WTC11 (cell line): ENCODE measurements around the gene OR2K2. TPM values are rescaled to one million over a fixed set of nuclear protein-coding genes. Genes with fewer than 3 reads are reported as not detected.
"Not testable (repeated sequence)": the region's sequence is repeated elsewhere in the genome, so short reads cannot be mapped to it uniquely, and the experiment has no call there.

ENCODE experiments used
- ATAC-seq: fragments of 200-7000 bp; cut with Tn5 transposase; 2 replicates; pipeline ENCODE4 v1.10.0; 2021; ENCODE audit warnings: mild to moderate bottlenecking, moderate library complexity
- CTCF ChIA-PET: fragments of 300-600 bp; sonication (Branson Sonifier 250); formaldehyde crosslinking; loops from one replicate; lab custom pipeline; 2021; ENCODE audit warnings: antibody characterized with exemption; lab: Charles Lee
- POLR2A ChIA-PET: fragments of 350-600 bp; sonication (Branson Sonifier 250); formaldehyde crosslinking; loops from one replicate; lab custom pipeline; 2021; ENCODE audit warnings: antibody characterized with exemption; lab: Charles Lee
- DNase-seq: peaks from one replicate; pipeline ENCODE4 v3.0.0; 2021; ENCODE audit warnings: low spot score
- H3K27ac Mint-ChIP-seq: 2 replicates; pipeline ENCODE4 v1.8.0; 2021; ENCODE audit warnings: mixed read lengths
- H3K27me3 Mint-ChIP-seq: 2 replicates; pipeline ENCODE4 v1.8.0; 2021; ENCODE audit warnings: low read depth, mild to moderate bottlenecking, moderate library complexity, mixed read lengths
- H3K36me3 Mint-ChIP-seq: 2 replicates; pipeline ENCODE4 v1.8.0; 2021; ENCODE audit warnings: mixed read lengths
- H3K4me1 Mint-ChIP-seq: 2 replicates; pipeline ENCODE4 v1.8.0; 2022; ENCODE audit warnings: mixed read lengths
- H3K4me3 Mint-ChIP-seq: 2 replicates; pipeline ENCODE4 v1.8.0; 2021; ENCODE audit warnings: mild to moderate bottlenecking, moderate library complexity, mixed read lengths
- H3K9me3 Mint-ChIP-seq: 2 replicates; pipeline ENCODE4 v1.8.0; 2021; ENCODE audit warnings: mixed read lengths
- ATF3 ChIP-seq: sonication (generic); formaldehyde crosslinking; conservative IDR thresholded peaks from 2 replicates; pipeline ENCODE4 v1.8.1; 2022; ENCODE audit warnings: mild to moderate bottlenecking, missing genetic modification reagents
- CTCF ChIP-seq: fragments of 200-600 bp; IDR thresholded peaks from 2 replicates; pipeline ENCODE4 v1.8.0; 2022; ENCODE audit warnings: antibody characterized with exemption
- FOXP1 ChIP-seq: sonication (generic); formaldehyde crosslinking; IDR thresholded peaks from 2 replicates; pipeline ENCODE4 v1.8.0; 2022; ENCODE audit warnings: missing genetic modification reagents, mild to moderate bottlenecking, moderate library complexity, borderline replicate concordance
- IRF1 ChIP-seq: sonication (generic); formaldehyde crosslinking; IDR thresholded peaks from 2 replicates; pipeline ENCODE4 v1.8.0; 2023; ENCODE audit warnings: missing genetic modification reagents
- JAZF1 ChIP-seq: fragments of 250-450 bp; sonication (Bioruptor Pico); IDR thresholded peaks from 2 replicates; pipeline ENCODE4 v1.9.0; 2021; ENCODE audit warnings: moderate library complexity, mild to moderate bottlenecking, inconsistent platforms
- JUN ChIP-seq: sonication (generic); formaldehyde crosslinking; IDR thresholded peaks from 2 replicates; pipeline ENCODE4 v1.8.0; 2023; ENCODE audit warnings: mild to moderate bottlenecking, missing genetic modification reagents
- MLX ChIP-seq: sonication (generic); formaldehyde crosslinking; IDR thresholded peaks from 2 replicates; pipeline ENCODE4 v1.8.1; 2023; ENCODE audit warnings: mild to moderate bottlenecking, missing genetic modification reagents, moderate library complexity
- NFE2L1 ChIP-seq: sonication (generic); formaldehyde crosslinking; IDR thresholded peaks from 2 replicates; pipeline ENCODE4 v1.8.1; 2023; ENCODE audit warnings: missing genetic modification reagents
- NR1H2 ChIP-seq: sonication (generic); formaldehyde crosslinking; IDR thresholded peaks from 2 replicates; pipeline ENCODE4 v1.9.0; 2021; ENCODE audit warnings: mild to moderate bottlenecking, moderate library complexity, missing genetic modification reagents
- NR3C1 ChIP-seq: sonication (generic); formaldehyde crosslinking; conservative IDR thresholded peaks from 2 replicates; pipeline ENCODE4 v1.8.1; 2023; ENCODE audit warnings: low read depth, mild to moderate bottlenecking, missing genetic modification reagents
- RELA ChIP-seq: sonication (generic); formaldehyde crosslinking; IDR thresholded peaks from 2 replicates; pipeline ENCODE4 v1.8.1; 2022; ENCODE audit warnings: missing genetic modification reagents, mild to moderate bottlenecking, borderline replicate concordance
- ZBTB43 ChIP-seq: sonication (generic); formaldehyde crosslinking; IDR thresholded peaks from 2 replicates; pipeline ENCODE4 v1.8.1; 2023; ENCODE audit warnings: mild to moderate bottlenecking, missing genetic modification reagents
- ZNF232 ChIP-seq: sonication (generic); formaldehyde crosslinking; IDR thresholded peaks from 2 replicates; pipeline ENCODE4 v1.8.0; 2022; ENCODE audit warnings: mild to moderate bottlenecking, missing genetic modification reagents
- ZNF416 ChIP-seq: fragments of 250-450 bp; sonication (Bioruptor Pico); IDR thresholded peaks from 2 replicates; pipeline ENCODE4 v1.9.0; 2021; ENCODE audit warnings: mild to moderate bottlenecking, inconsistent platforms
- total RNA-seq: library from RNA; stranded (reverse); gene quantifications from 3 replicates; pipeline ENCODE4 v1.2.3, GENCODE V29; 2021

Gene OR2K2
- total RNA-seq, 1 experiment from 2014 or later: not detected

GRCh38 chr9:111300140-111300735 is 29.8 kb downstream of the OR2K2 start:
- no peaks in the 10 kb centered on the region for H3K27me3 Mint-ChIP-seq
- POLR2A ChIA-PET: no interaction called here
- H3K4me1 Mint-ChIP-seq: peaks cover 15% of the 10 kb centered on the region
- H3K27ac Mint-ChIP-seq: no peak overlapping the region
- H3K36me3 Mint-ChIP-seq: peaks cover 5% of the 10 kb centered on the region
- ATAC-seq (peak; percentile 72; the same call in 1 of the 2 replicates), DNase-seq (no peak)
- H3K4me3 Mint-ChIP-seq: no peak overlapping the region
- CTCF ChIA-PET: interaction anchor here (0.8 to 1.9 kb wide), 5 partner anchors 57 to 465 kb away, joined by 3 to 8 read pairs (median 3); no protein-coding TSS in a partner anchor
- peaks cover 12% of the 10 kb centered on the region for H3K9me3 Mint-ChIP-seq
- no peak for TF ChIP-seq FOXP1

- H3K27me3 Mint-ChIP-seq, H3K36me3 Mint-ChIP-seq, DNase-seq, H3K27ac Mint-ChIP-seq, H3K4me3 Mint-ChIP-seq, POLR2A ChIA-PET, ATAC-seq: not testable (repeated sequence)
- H3K9me3 Mint-ChIP-seq: peaks cover 12% of the 10 kb centered on the region
- CTCF ChIA-PET: interaction anchor here (0.8 to 1.9 kb wide), 5 partner anchors 57 to 464 kb away, joined by 3 to 8 read pairs (median 3); no protein-coding TSS in a partner anchor
- peak; percentile 9; the same call in 1 of the 2 replicates for TF ChIP-seq CTCF
- H3K4me1 Mint-ChIP-seq: peaks cover 15% of the 10 kb centered on the region
Observed at GRCh38 chr9:111299599-111299966, 30.4 kb downstream of the OR2K2 start.

GRCh38 chr9:111298731-111299598 is 31.1 kb downstream of the OR2K2 start:
- Mint-ChIP-seq H3K36me3 (peaks cover 5% of the 10 kb centered on the region), H3K4me3 (no peak overlapping the region), H3K4me1 (peaks cover 15% of the 10 kb centered on the region), H3K9me3 (peaks cover 12% of the 10 kb centered on the region), H3K27me3 (no peaks in the 10 kb centered on the region), H3K27ac (0 out of 2 replicates have a peak overlapping the region, but pooled peaks have one; percentile 32)
- ChIA-PET CTCF (interaction anchor here (0.8 to 1.9 kb wide), 4 partner anchors 58 to 457 kb away, joined by 3 to 8 read pairs (median 4); no protein-coding TSS in a partner anchor), POLR2A (no interaction called here)
- ATAC-seq (peak; percentile 57), DNase-seq (no peak)
- TF ChIP-seq CTCF (peak; percentile 82), RELA (CRISPR knock-in tag) (no peak), JUN (CRISPR knock-in tag) (no peak), ZNF416 (CRISPR knock-in tag) (no peak), ZNF232 (CRISPR knock-in tag) (no peak), ATF3 (CRISPR knock-in tag) (no peak), IRF1 (CRISPR knock-in tag) (no peak), JAZF1 (CRISPR knock-in tag) (no peak)

GRCh38 chr9:111298111-111298510 is 31.9 kb downstream of the OR2K2 start:
- H3K4me1 Mint-ChIP-seq: peaks cover 15% of the 10 kb centered on the region
- no peak overlapping the region for H3K27ac Mint-ChIP-seq
- ATAC-seq (no peak), DNase-seq (no peak)
- ChIA-PET CTCF (no interaction called here), POLR2A (no interaction called here)
- H3K9me3 Mint-ChIP-seq: peaks cover 12% of the 10 kb centered on the region
- H3K36me3 Mint-ChIP-seq: peaks cover 5% of the 10 kb centered on the region
- no peaks in the 10 kb centered on the region for H3K27me3 Mint-ChIP-seq
- H3K4me3 Mint-ChIP-seq: no peak overlapping the region
- no peak for TF ChIP-seq NFE2L1 (CRISPR knock-in tag)
- TF ChIP-seq NR3C1 (CRISPR knock-in tag): no peak
- no peak for TF ChIP-seq ZBTB43 (CRISPR knock-in tag)
- TF ChIP-seq NR1H2 (CRISPR knock-in tag): no peak
- TF ChIP-seq RELA (CRISPR knock-in tag): no peak
- no peak for TF ChIP-seq MLX (CRISPR knock-in tag)
